Astrocyte (in vitro differentiated cells and primary cell): ENCODE data around the gene VWC2L. TPM values are rescaled to one million over a fixed set of nuclear protein-coding genes. Genes with fewer than 3 reads are reported as not detected.

Source experiments
- DNase-seq: peaks from one replicate; pipeline ENCODE4 v3.0.0-alpha.2; 2010; ENCODE audit warnings: low read depth
- FAIRE-seq: peaks from 2 replicates; lab custom pipeline; 2011; peaks lifted over from hg19 to GRCh38; lab: Jason Lieb, UNC
- H2AFZ ChIP-seq: 2 replicates; pipeline ENCODE4 v1.6.0; 2012; ENCODE audit warnings: low read depth, low read length, inconsistent platforms
- H3K27ac ChIP-seq: 2 replicates; pipeline ENCODE4 v1.5.1; 2011; ENCODE audit warnings: low read depth, low read length, inconsistent platforms
- H3K27me3 ChIP-seq: 2 replicates; pipeline ENCODE4 v1.6.0; 2011; ENCODE audit warnings: low read length, inconsistent platforms; ENCODE audit not compliant: insufficient read depth
- H3K36me3 ChIP-seq: 2 replicates; pipeline ENCODE4 v1.5.1; 2011; ENCODE audit warnings: low read length, inconsistent platforms; ENCODE audit not compliant: insufficient read depth
- H3K4me1 ChIP-seq: 2 replicates; pipeline ENCODE4 v1.5.1; 2011; ENCODE audit warnings: low read length, inconsistent platforms; ENCODE audit not compliant: insufficient read depth
- H3K4me2 ChIP-seq: 2 replicates; pipeline ENCODE4 v1.6.0; 2012; ENCODE audit warnings: low read length, inconsistent platforms
- H3K4me3 ChIP-seq: 2 replicates; pipeline ENCODE4 v1.5.1; 2011; ENCODE audit warnings: low read depth, mild to moderate bottlenecking, low read length, inconsistent platforms; ENCODE audit not compliant: insufficient read depth
- H3K79me2 ChIP-seq: 2 replicates; pipeline ENCODE4 v1.6.0; 2012; ENCODE audit warnings: mild to moderate bottlenecking, low read length, inconsistent platforms; ENCODE audit not compliant: insufficient read depth
- H3K9ac ChIP-seq: 2 replicates; pipeline ENCODE4 v1.6.0; 2012; ENCODE audit warnings: mild to moderate bottlenecking, low read length, inconsistent platforms
- H3K9me3 ChIP-seq: 2 replicates; pipeline ENCODE4 v1.5.1; 2012; ENCODE audit warnings: low read depth, mild to moderate bottlenecking, low read length, inconsistent platforms; ENCODE audit not compliant: insufficient read depth
- H4K20me1 ChIP-seq: 2 replicates; pipeline ENCODE4 v1.6.0; 2012; ENCODE audit warnings: low read length, inconsistent platforms; ENCODE audit not compliant: insufficient read depth
- H3K27ac Mint-ChIP-seq: one replicate; pipeline ENCODE4 v1.8.0; 2021; ENCODE audit warnings: mild to moderate bottlenecking, mixed read lengths; ENCODE audit not compliant: unreplicated experiment
- H3K27me3 Mint-ChIP-seq: one replicate; pipeline ENCODE4 v1.8.0; 2021; ENCODE audit warnings: low read depth, mixed read lengths; ENCODE audit not compliant: unreplicated experiment
- H3K36me3 Mint-ChIP-seq: one replicate; pipeline ENCODE4 v1.8.0; 2021; ENCODE audit warnings: low read depth, mixed read lengths; ENCODE audit not compliant: unreplicated experiment
- H3K4me1 Mint-ChIP-seq: one replicate; pipeline ENCODE4 v1.8.0; 2021; ENCODE audit warnings: low read depth, mixed read lengths; ENCODE audit not compliant: unreplicated experiment
- H3K4me3 Mint-ChIP-seq: one replicate; pipeline ENCODE4 v1.8.0; 2021; ENCODE audit warnings: mild to moderate bottlenecking, moderate library complexity, mixed read lengths; ENCODE audit not compliant: unreplicated experiment
- H3K9me3 Mint-ChIP-seq: one replicate; pipeline ENCODE4 v1.8.0; 2021; ENCODE audit warnings: mild to moderate bottlenecking, mixed read lengths; ENCODE audit not compliant: unreplicated experiment
- EZH2 ChIP-seq: IDR thresholded peaks from 2 replicates; pipeline ENCODE4 v1.6.1; 2012; ENCODE audit warnings: mild to moderate bottlenecking, low read length, inconsistent platforms; ENCODE audit not compliant: insufficient read depth
- total RNA-seq: library from RNA; stranded (reverse); gene quantifications from 2 replicates; pipeline ENCODE4 v1.2.1, GENCODE V29; 2021
- TF ChIP-seq, protein P1 (sequence below): IDR thresholded peaks from 2 replicates; pipeline ENCODE4 v1.5.1; 2011; ENCODE audit warnings: low read depth, mild to moderate bottlenecking, inconsistent platforms, low read length, moderate library complexity; ENCODE audit not compliant: insufficient read depth

Gene VWC2L
- total RNA-seq, 1 donor from 2014 or later, result not detected

DNA sequence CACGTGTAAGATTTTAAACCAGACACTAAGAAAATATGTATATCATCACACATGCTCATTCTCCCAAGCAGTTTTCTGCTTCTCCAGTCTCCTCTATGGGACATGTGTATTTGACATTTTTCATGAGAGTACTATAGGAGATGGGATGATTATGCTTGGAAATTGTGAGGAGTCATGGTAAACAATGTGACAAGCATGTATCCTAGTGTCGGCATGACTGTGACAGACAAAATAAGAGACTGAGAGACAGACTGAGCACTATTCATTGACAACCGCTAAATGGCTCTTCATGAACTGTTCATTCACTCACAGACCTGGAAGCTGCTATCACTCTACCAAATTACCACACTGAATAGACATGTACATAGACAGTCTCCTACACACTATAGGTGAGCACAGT, 127.1 kb downstream of the VWC2L start:
- no peak for TF ChIP-seq EZH2
- TF ChIP-seq, protein P1, sequence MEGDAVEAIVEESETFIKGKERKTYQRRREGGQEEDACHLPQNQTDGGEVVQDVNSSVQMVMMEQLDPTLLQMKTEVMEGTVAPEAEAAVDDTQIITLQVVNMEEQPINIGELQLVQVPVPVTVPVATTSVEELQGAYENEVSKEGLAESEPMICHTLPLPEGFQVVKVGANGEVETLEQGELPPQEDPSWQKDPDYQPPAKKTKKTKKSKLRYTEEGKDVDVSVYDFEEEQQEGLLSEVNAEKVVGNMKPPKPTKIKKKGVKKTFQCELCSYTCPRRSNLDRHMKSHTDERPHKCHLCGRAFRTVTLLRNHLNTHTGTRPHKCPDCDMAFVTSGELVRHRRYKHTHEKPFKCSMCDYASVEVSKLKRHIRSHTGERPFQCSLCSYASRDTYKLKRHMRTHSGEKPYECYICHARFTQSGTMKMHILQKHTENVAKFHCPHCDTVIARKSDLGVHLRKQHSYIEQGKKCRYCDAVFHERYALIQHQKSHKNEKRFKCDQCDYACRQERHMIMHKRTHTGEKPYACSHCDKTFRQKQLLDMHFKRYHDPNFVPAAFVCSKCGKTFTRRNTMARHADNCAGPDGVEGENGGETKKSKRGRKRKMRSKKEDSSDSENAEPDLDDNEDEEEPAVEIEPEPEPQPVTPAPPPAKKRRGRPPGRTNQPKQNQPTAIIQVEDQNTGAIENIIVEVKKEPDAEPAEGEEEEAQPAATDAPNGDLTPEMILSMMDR, result no peak
- FAIRE-seq (no peak), DNase-seq (no peak)
- H3K4me3 ChIP-seq, result no peak overlapping the region
- Mint-ChIP-seq H3K9me3 (no peaks in the 10 kb centered on the region), H3K27ac (no peak overlapping the region), H3K27me3 (no peaks in the 10 kb centered on the region), H3K4me3 (no peak overlapping the region), H3K36me3 (no peaks in the 10 kb centered on the region), H3K4me1 (peaks cover 9% of the 10 kb centered on the region)
- H3K4me1 ChIP-seq, result peaks cover 9% of the 10 kb centered on the region
- no peaks in the 10 kb centered on the region for H3K9me3 ChIP-seq
- H3K79me2 ChIP-seq, result no peaks in the 10 kb centered on the region
- no peaks in the 10 kb centered on the region for H3K27me3 ChIP-seq
- H3K27ac ChIP-seq, result no peak overlapping the region
- no peaks in the 10 kb centered on the region for H3K36me3 ChIP-seq
- no peak overlapping the region for H3K4me2 ChIP-seq
- H3K9ac ChIP-seq, result no peak overlapping the region
- no peak overlapping the region for H2AFZ ChIP-seq
- H4K20me1 ChIP-seq, result no peaks in the 10 kb centered on the region

DNA sequence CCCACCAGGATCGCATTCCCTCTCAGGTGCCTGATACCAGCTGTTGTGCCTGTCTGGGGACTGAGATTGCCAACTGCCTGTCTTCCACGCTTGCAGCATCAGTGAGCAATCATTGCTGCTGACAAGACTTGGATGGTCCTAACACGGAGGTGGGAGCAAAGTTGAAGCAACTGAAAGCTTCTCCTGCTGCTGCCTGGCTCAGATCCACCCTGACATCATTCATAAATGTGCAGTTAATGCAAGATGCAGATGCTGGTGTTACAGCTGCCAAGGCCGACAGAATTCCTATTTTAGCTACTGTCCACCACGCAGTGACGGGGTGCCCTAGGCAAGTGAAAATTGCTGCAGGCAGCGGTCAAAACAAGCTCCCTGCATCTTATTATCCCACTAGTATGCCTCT, 131.4 kb downstream of the VWC2L start:
- no peak overlapping the region for H3K9ac ChIP-seq
- H3K27ac ChIP-seq, result no peak overlapping the region
- Mint-ChIP-seq H3K36me3 (no peaks in the 10 kb centered on the region), H3K4me3 (no peak overlapping the region), H3K9me3 (no peaks in the 10 kb centered on the region), H3K27me3 (no peaks in the 10 kb centered on the region), H3K27ac (peak overlapping the region; percentile 94), H3K4me1 (peaks cover 21% of the 10 kb centered on the region)
- no peaks in the 10 kb centered on the region for H3K36me3 ChIP-seq
- no peak overlapping the region for H3K4me3 ChIP-seq
- H2AFZ ChIP-seq, result no peak overlapping the region
- H4K20me1 ChIP-seq, result no peaks in the 10 kb centered on the region
- no peaks in the 10 kb centered on the region for H3K9me3 ChIP-seq
- DNase-seq (no peak), FAIRE-seq (no peak)
- no peak for TF ChIP-seq EZH2
- TF ChIP-seq, protein P1, result no peak
- no peaks in the 10 kb centered on the region for H3K79me2 ChIP-seq
- H3K4me2 ChIP-seq, result peak overlapping the region; percentile 44
- H3K27me3 ChIP-seq, result no peaks in the 10 kb centered on the region
- H3K4me1 ChIP-seq, result peaks cover 17% of the 10 kb centered on the region

DNA sequence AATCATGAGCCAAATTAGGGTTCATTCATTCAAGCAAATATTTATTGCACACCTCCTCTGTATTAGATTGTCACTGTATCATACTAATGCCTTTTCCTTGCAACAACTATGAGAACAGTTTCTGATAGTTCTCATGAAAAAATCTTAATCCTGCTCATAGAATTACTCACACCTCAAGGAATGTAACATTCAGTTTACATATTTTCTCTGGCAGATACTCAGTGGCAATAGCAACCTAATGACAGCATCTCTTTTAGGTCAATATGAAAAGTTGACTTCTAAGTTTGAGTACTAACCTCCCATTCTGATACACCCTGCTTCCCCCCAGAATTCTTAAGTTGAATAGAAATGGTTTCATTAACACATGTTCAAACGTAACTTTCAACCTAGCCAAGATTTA, 132.0 kb downstream of the VWC2L start:
- Histone ChIP-seq H3K79me2 (no peaks in the 10 kb centered on the region), H3K9ac (no peak overlapping the region), H3K36me3 (no peaks in the 10 kb centered on the region), H3K4me1 (peaks cover 17% of the 10 kb centered on the region), H2AFZ (no peak overlapping the region), H3K4me2 (peak overlapping the region; percentile 44), H3K9me3 (no peaks in the 10 kb centered on the region), H4K20me1 (no peaks in the 10 kb centered on the region), H3K4me3 (no peak overlapping the region), H3K27ac (peak overlapping the region; percentile 73), H3K27me3 (no peaks in the 10 kb centered on the region)
- no peak for TF ChIP-seq EZH2
- TF ChIP-seq, protein P1, result no peak
- peak overlapping the region; percentile 94 for H3K27ac Mint-ChIP-seq
- no peaks in the 10 kb centered on the region for H3K36me3 Mint-ChIP-seq
- H3K9me3 Mint-ChIP-seq, result no peaks in the 10 kb centered on the region
- peaks cover 21% of the 10 kb centered on the region for H3K4me1 Mint-ChIP-seq
- DNase-seq, result peak; percentile 76
- FAIRE-seq, result peak; percentile 49
- H3K4me3 Mint-ChIP-seq, result no peak overlapping the region
- no peaks in the 10 kb centered on the region for H3K27me3 Mint-ChIP-seq
